ENCODE measurements around the gene AJAP1. TPM values are rescaled to one million over a fixed set of nuclear protein-coding genes. Genes with fewer than 3 reads are reported as not detected.

Gene AJAP1
- total RNA-seq, 1 donor from 2014 or later: 3.5 TPM

DNA sequence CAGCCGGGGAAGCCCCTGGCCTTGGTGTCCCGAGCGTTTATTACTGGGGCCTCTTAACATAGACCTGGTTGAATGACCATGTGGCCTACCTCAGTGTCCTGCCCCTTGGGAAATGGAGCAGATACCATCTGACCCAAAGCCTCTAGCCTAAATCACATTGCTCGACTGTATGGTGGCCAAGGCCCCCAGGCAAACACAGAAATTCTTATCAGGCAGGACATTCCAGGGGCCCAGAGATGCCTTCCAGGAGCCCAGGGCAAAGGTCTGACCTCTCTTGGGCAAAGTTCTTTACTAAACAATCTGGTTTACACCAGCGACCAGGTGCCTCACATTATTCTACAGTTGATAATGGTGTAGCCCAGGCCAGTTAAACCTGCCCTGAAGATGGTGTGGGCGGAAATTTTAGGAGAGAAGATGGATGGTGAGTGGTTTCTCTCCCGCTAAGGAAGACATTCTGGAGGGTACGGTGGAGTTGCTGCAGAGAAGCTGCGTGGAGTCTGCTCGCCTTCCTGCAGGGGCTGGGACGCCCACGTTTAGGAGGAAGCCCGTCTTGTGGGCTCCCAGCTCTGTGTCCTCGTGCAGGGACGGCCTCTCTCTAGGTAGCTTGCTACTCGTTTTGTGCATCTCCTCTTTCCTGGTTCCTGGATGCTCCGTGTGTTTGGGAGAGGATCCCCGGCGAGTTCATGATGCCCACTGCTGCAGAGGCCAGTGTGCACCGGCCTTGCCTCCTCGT, 21.2 kb downstream of the AJAP1 start:
- no peak overlapping the region for H3K4me3 Mint-ChIP-seq (ENCODE audit: unreplicated experiment)
- peaks cover 8% of the 10 kb centered on the region for H3K9me3 Mint-ChIP-seq (ENCODE audit: unreplicated experiment)
- H3K36me3 Mint-ChIP-seq (ENCODE audit: unreplicated experiment): peaks cover 8% of the 10 kb centered on the region
- H3K27me3 Mint-ChIP-seq (ENCODE audit: unreplicated experiment): no peaks in the 10 kb centered on the region
- no peak for DNase-seq
- H3K27ac Mint-ChIP-seq (ENCODE audit: unreplicated experiment): no peak overlapping the region
- no peaks in the 10 kb centered on the region for H3K4me1 Mint-ChIP-seq (ENCODE audit: low read depth, unreplicated experiment)
- TF ChIP-seq, protein P1, sequence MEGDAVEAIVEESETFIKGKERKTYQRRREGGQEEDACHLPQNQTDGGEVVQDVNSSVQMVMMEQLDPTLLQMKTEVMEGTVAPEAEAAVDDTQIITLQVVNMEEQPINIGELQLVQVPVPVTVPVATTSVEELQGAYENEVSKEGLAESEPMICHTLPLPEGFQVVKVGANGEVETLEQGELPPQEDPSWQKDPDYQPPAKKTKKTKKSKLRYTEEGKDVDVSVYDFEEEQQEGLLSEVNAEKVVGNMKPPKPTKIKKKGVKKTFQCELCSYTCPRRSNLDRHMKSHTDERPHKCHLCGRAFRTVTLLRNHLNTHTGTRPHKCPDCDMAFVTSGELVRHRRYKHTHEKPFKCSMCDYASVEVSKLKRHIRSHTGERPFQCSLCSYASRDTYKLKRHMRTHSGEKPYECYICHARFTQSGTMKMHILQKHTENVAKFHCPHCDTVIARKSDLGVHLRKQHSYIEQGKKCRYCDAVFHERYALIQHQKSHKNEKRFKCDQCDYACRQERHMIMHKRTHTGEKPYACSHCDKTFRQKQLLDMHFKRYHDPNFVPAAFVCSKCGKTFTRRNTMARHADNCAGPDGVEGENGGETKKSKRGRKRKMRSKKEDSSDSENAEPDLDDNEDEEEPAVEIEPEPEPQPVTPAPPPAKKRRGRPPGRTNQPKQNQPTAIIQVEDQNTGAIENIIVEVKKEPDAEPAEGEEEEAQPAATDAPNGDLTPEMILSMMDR (IDR thresholded peaks at IDR 0.05; ENCODE audit: partially characterized antibody, unreplicated experiment): no peak

DNA sequence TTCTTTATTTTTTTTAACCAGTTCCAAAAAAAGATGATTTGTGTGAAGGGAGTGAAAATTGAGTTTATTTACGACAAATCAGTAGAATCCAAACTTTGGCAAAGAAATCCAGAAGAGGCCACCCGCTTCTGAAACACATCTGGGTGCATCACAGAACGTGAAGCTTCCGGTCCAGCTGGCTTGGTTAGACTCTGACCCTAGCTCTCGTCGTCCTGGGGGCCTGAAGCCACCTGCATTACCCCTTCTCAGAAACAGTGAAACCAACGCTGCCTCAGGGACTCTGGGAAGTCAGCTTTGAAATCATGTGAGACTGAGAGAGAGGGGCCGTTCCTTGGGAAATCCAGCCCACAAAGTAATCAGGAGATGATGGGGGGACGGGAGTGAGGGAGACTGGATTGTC, 21.8 kb downstream of the AJAP1 start:
- Mint-ChIP-seq H3K9me3 (ENCODE audit: unreplicated experiment) (peaks cover 8% of the 10 kb centered on the region), H3K27ac (ENCODE audit: unreplicated experiment) (no peak overlapping the region), H3K4me1 (ENCODE audit: low read depth, unreplicated experiment) (no peaks in the 10 kb centered on the region), H3K27me3 (ENCODE audit: unreplicated experiment) (no peaks in the 10 kb centered on the region), H3K36me3 (ENCODE audit: unreplicated experiment) (peaks cover 8% of the 10 kb centered on the region), H3K4me3 (ENCODE audit: unreplicated experiment) (no peak overlapping the region)
- TF ChIP-seq, protein P1 (IDR thresholded peaks at IDR 0.05; ENCODE audit: partially characterized antibody, unreplicated experiment): no peak
- DNase-seq: no peak

DNA sequence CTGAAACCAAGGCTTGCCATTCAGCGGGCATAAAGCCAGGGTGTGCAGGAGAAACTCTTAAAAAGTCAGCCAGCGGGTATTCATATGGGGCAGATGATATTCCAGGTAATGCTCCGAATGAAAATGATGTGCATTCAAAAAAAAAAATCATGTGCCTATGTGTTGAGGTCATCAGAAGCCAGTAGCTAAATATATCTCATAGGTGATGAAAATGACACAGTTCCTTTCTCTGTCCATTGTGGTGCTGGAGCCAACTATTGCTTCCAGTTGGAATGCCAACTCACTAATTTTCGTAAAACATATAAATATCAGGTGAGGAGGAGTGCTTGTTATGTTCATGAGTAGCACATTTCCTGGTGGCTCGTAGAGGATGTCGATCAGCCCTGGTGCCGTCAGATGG, 23.2 kb downstream of the AJAP1 start:
- TF ChIP-seq, protein P1 (IDR thresholded peaks at IDR 0.05; ENCODE audit: partially characterized antibody, unreplicated experiment): no peak
- peaks cover 10% of the 10 kb centered on the region for H3K9me3 Mint-ChIP-seq (ENCODE audit: unreplicated experiment)
- no peaks in the 10 kb centered on the region for H3K27me3 Mint-ChIP-seq (ENCODE audit: unreplicated experiment)
- DNase-seq: no peak
- H3K4me3 Mint-ChIP-seq (ENCODE audit: unreplicated experiment): no peak overlapping the region
- no peak overlapping the region for H3K27ac Mint-ChIP-seq (ENCODE audit: unreplicated experiment)
- H3K36me3 Mint-ChIP-seq (ENCODE audit: unreplicated experiment): peaks cover 8% of the 10 kb centered on the region
- no peaks in the 10 kb centered on the region for H3K4me1 Mint-ChIP-seq (ENCODE audit: low read depth, unreplicated experiment)

DNA sequence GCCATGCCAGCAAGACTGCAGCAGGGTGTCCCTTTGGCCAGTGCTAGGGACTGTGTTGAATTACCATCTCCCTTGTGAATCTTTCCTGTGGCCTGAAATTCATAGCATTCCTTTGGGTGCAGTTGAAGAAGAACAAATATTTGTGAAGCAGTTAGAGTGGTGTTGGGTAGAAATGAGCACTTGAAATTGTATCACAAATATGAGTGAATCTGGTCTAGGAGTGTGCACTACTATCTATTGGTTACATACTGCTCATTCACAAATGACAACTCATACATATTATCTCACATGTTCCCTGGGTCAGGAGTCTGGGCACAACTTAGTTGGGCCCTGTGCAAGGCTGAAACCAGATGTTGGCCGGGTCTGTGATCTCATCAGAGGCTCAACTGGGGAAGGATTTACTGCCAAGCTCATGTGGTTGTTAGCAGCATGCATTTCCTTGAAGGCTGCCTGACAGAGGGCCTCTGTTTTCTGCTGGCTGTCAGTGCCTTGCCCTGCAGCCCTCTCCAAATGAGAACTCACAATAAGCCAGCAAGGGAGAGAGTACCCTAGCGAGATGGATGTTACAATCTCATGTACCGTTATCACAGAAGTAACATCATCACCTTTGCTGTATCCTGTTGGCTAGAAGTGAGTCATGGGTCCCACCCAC, 23.8 kb downstream of the AJAP1 start:
- H3K9me3 Mint-ChIP-seq (ENCODE audit: unreplicated experiment): peaks cover 10% of the 10 kb centered on the region
- peaks cover 8% of the 10 kb centered on the region for H3K36me3 Mint-ChIP-seq (ENCODE audit: unreplicated experiment)
- no peak overlapping the region for H3K27ac Mint-ChIP-seq (ENCODE audit: unreplicated experiment)
- H3K4me1 Mint-ChIP-seq (ENCODE audit: low read depth, unreplicated experiment): no peaks in the 10 kb centered on the region
- no peaks in the 10 kb centered on the region for H3K27me3 Mint-ChIP-seq (ENCODE audit: unreplicated experiment)
- DNase-seq: no peak
- TF ChIP-seq, protein P1 (IDR thresholded peaks at IDR 0.05; ENCODE audit: partially characterized antibody, unreplicated experiment): no peak
- no peak overlapping the region for H3K4me3 Mint-ChIP-seq (ENCODE audit: unreplicated experiment)

DNA sequence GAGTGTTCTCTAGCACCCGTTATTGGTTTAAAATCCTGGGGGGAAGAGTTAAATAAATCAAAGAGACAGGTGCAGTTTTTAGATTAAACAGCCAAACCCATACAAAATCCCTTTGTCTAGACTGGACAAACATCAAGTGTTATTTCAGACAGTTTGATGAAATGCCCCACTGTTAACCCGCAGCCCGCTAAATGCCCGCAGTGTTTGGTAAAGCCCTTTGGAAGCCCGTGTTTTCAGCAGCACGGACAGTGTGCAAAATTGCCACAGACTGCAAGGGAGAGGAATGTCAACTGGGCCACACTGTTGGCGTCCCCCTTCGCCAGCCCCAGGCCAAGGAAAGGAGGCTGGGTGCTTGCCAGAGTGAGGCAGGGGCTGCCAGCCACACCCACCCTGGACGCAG, 26.6 kb downstream of the AJAP1 start:
- peaks cover 7% of the 10 kb centered on the region for H3K9me3 Mint-ChIP-seq (ENCODE audit: unreplicated experiment)
- TF ChIP-seq, protein P1 (IDR thresholded peaks at IDR 0.05; ENCODE audit: partially characterized antibody, unreplicated experiment): no peak
- no peaks in the 10 kb centered on the region for H3K27me3 Mint-ChIP-seq (ENCODE audit: unreplicated experiment)
- no peak overlapping the region for H3K27ac Mint-ChIP-seq (ENCODE audit: unreplicated experiment)
- no peak overlapping the region for H3K4me3 Mint-ChIP-seq (ENCODE audit: unreplicated experiment)
- DNase-seq: no peak
- H3K36me3 Mint-ChIP-seq (ENCODE audit: unreplicated experiment): peaks cover 6% of the 10 kb centered on the region
- H3K4me1 Mint-ChIP-seq (ENCODE audit: low read depth, unreplicated experiment): no peaks in the 10 kb centered on the region

Measured in glutamatergic neuron (in vitro differentiated cells).